RWPE1 (cell line): ENCODE measurements around the gene CHMP6.

ENCODE experiments used
- CTCF ChIA-PET: fragments of 350-600 bp; sonication (Branson Sonifier 250); formaldehyde crosslinking; extraction: SDS; loops from one replicate; lab custom pipeline; 2021; lab: Yijun Ruan, JAX
- POLR2A ChIA-PET: fragments of 400-600 bp; formaldehyde crosslinking; extraction: SDS; loops from one replicate; lab custom pipeline; 2020; ENCODE audit warnings: antibody characterized with exemption; ENCODE audit not compliant: low non-redundant PET; lab: Yijun Ruan, JAX
- DNase-seq: peaks from one replicate; pipeline ENCODE4 v3.0.0; 2012; ENCODE audit warnings: low spot score
- H3K27ac ChIP-seq: fragments of 450-650 bp; 2 replicates; pipeline ENCODE4 v1.5.1; 2017
- CTCF ChIP-seq: fragments of 450-650 bp; conservative IDR thresholded peaks from 2 replicates; pipeline ENCODE4 v1.5.1; 2017; ENCODE audit warnings: low read depth, mild to moderate bottlenecking

The CHMP6 gene

GRCh38 chr17:81000631-81001357, 9.2 kb downstream of the CHMP6 start:
- peak overlapping the region; percentile 75 for H3K27ac ChIP-seq
- no peak for DNase-seq
- no peak for TF ChIP-seq CTCF
- POLR2A ChIA-PET: no interaction called here
- CTCF ChIA-PET: interaction anchor here (0.7 kb wide), 1 partner anchor 101 kb away, joined by 3 read pairs; no protein-coding TSS in a partner anchor

GRCh38 chr17:81002013-81002384, 10.4 kb downstream of the CHMP6 start:
- CTCF ChIA-PET: interaction anchor here (1.6 kb wide), 1 partner anchor 22 kb away, joined by 6 read pairs; no protein-coding TSS in a partner anchor

GRCh38 chr17:81002409-81003361, 11.0 kb downstream of the CHMP6 start:
- peak overlapping the region; percentile 75 for H3K27ac ChIP-seq
- ChIA-PET CTCF (interaction anchor here (1.6 kb wide), 1 partner anchor 21 kb away, joined by 6 read pairs; no protein-coding TSS in a partner anchor), POLR2A (no interaction called here)
- no peak for TF ChIP-seq CTCF
- peak; percentile 79 for DNase-seq

More at GRCh38 chr17:81002013-81002384, 10.4 kb downstream of the CHMP6 start:
- no peak for DNase-seq
- no peak for TF ChIP-seq CTCF
- POLR2A ChIA-PET: no interaction called here
- H3K27ac ChIP-seq: peak overlapping the region; percentile 75

GRCh38 chr17:81003711-81004475, 12.3 kb downstream of the CHMP6 start:
- ChIA-PET POLR2A (no interaction called here), CTCF (interaction anchor here (0.7 kb wide), 1 partner anchor 85 kb away, joined by 3 read pairs; no protein-coding TSS in a partner anchor)
- no peak for TF ChIP-seq CTCF
- DNase-seq: no peak
- no peak overlapping the region; the same call in 1 of the 2 replicates for H3K27ac ChIP-seq

GRCh38 chr17:81006891-81007290, 15.2 kb downstream of the CHMP6 start:
- ChIA-PET CTCF (no interaction called here), POLR2A (no interaction called here)
- no peak for DNase-seq
- no peak for TF ChIP-seq CTCF
- H3K27ac ChIP-seq: no peak overlapping the region

- DNase-seq: no peak
- POLR2A ChIA-PET: no interaction called here
- CTCF ChIA-PET: interaction anchor here (0.6 kb wide), 1 partner anchor 24 kb away, joined by 3 read pairs; no protein-coding TSS in a partner anchor
- TF ChIP-seq CTCF: no peak
- no peak overlapping the region for H3K27ac ChIP-seq
These were observed 16.5 kb downstream of the CHMP6 start for GRCh38 chr17:81008140-81008539.
